ENCODE results near the gene VIPR2. TPM values are rescaled to one million over a fixed set of nuclear protein-coding genes. Genes with fewer than 3 reads are reported as not detected.

Gene VIPR2
- total RNA-seq, 4 donors from 2014 or later = 0.32 to 0.34 (median 0.32) TPM; not detected in 1

GRCh38 chr7:159159731-159160130 is 15.1 kb upstream of the VIPR2 start:
- 78 to 80% methylated on average over 6 of the region's 6 CpGs for WGBS, 2 donors
- DNase-seq (ENCODE audit: low spot score in 2 of 2) = no peak
- H3K4me3 ChIP-seq (ENCODE audit: low read depth, poor library complexity, severe bottlenecking) = no peak overlapping the region
- intact Hi-C loops (cut with DNase I; ENCODE audit: low total_unique reads) = no loop called here
- TF ChIP-seq, protein P1, sequence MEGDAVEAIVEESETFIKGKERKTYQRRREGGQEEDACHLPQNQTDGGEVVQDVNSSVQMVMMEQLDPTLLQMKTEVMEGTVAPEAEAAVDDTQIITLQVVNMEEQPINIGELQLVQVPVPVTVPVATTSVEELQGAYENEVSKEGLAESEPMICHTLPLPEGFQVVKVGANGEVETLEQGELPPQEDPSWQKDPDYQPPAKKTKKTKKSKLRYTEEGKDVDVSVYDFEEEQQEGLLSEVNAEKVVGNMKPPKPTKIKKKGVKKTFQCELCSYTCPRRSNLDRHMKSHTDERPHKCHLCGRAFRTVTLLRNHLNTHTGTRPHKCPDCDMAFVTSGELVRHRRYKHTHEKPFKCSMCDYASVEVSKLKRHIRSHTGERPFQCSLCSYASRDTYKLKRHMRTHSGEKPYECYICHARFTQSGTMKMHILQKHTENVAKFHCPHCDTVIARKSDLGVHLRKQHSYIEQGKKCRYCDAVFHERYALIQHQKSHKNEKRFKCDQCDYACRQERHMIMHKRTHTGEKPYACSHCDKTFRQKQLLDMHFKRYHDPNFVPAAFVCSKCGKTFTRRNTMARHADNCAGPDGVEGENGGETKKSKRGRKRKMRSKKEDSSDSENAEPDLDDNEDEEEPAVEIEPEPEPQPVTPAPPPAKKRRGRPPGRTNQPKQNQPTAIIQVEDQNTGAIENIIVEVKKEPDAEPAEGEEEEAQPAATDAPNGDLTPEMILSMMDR (IDR thresholded peaks at IDR 0.05) = no peak
- TF ChIP-seq POLR2A (IDR thresholded peaks at IDR 0.05) = no peak

DNA sequence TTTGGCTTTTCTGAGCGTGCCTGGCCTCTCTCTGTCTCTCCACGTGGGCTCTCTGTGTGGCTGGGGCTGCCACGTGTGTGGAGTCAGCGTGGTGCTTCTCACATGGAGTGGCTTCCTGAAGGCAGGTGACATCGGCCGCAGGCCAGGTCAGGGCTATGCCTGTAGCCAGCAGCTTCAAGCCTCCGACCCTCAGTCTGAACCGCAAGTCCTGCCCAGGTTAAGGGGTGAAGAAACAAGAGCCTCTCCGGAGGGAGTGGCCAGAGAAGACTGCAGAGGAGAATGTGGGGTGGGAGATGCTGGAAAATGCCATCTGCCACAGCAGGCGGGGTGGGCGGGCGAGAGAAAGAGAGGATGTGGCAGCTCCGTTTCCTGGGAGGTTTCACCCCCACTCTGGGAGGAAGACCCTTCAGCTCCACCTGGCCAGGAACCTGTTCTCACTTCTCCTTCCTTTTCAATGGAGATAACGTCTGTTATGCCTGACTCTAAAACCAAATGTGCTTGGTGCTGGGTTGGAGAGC is 14.3 kb upstream of the VIPR2 start:
- H3K4me3 ChIP-seq (ENCODE audit: low read depth, poor library complexity, severe bottlenecking) = no peak overlapping the region
- DNase-seq (ENCODE audit: low spot score in 2 of 2) = no peak
- 68 to 71% methylated on average over 13 to 14 of the region's 14 CpGs for WGBS, 2 donors
- TF ChIP-seq, protein P1 (IDR thresholded peaks at IDR 0.05) = no peak
- no peak for TF ChIP-seq POLR2A (IDR thresholded peaks at IDR 0.05)
- intact Hi-C loops (cut with DNase I; ENCODE audit: low total_unique reads) = no loop called here

DNA sequence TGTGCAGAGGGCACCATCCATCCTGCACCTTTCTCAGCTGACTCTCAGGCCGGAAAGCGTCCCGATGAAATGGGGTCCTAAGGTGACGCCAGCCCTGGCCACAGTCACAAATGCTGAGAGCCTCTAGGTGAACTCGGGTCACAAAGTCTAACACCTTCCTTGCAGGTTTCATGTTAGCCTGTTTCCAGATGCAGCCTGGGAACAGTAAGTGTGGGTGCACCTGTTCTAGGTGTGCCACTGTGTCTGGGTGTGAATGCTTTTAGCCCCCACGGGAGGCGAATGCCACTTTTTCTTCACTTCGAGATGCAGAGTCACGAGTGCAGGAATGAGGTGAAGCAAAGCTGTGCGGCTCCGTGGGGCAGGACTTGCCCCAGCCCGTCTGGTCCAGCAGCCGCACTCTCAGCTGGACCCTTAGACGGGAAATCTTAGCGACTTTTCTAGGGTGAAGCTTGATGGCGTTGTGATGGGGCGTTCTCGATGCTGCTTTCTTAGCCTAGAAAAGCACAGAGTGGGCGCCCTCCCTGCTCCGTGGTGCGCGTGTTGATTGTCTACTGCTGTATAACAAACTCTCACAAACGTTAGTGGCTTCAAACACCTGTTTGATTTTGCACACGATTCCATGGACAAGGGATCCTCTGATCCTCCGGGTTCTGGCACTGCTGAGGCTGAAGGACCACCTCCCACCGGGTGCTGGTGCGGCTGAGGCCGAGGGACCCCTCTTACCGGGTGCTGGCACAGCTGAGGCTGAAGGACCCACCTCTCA is 13.6 kb upstream of the VIPR2 start:
- TF ChIP-seq POLR2A (IDR thresholded peaks at IDR 0.05) = no peak
- WGBS, 2 donors = 88 to 91% methylated on average over 29 of the region's 29 CpGs
- intact Hi-C loops (cut with DNase I; ENCODE audit: low total_unique reads) = no loop called here
- DNase-seq (ENCODE audit: low spot score in 2 of 2) = no peak
- H3K4me3 ChIP-seq (ENCODE audit: low read depth, poor library complexity, severe bottlenecking) = no peak overlapping the region

DNA sequence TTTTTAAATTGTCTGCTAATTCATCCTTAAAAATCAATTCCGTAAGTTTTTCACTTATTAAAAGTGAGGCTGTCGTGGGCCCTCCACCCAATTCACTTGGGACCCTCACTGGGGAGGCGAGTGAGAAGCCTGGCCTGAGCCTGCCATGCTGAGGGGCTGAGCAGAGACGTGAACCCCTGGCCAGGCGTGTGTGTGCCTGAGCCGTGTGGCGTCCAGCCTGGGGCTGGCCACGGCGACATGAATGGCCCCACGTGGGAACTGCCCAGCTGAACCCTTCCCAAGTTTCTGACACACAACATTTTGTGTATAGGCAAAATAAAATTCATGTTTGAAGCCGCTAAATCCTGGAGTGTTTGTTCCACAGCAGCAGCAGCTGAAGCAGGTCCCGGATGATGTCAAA is 13.0 kb upstream of the VIPR2 start:
- WGBS, 2 donors = 91 to 92% methylated on average over 12 of the region's 12 CpGs
- no peak for DNase-seq (ENCODE audit: low spot score in 2 of 2)
- TF ChIP-seq, protein P1 (IDR thresholded peaks at IDR 0.05) = no peak
- TF ChIP-seq POLR2A (IDR thresholded peaks at IDR 0.05) = no peak
- intact Hi-C loops (cut with DNase I; ENCODE audit: low total_unique reads) = no loop called here
- no peak overlapping the region for H3K4me3 ChIP-seq (ENCODE audit: low read depth, poor library complexity, severe bottlenecking)

DNA sequence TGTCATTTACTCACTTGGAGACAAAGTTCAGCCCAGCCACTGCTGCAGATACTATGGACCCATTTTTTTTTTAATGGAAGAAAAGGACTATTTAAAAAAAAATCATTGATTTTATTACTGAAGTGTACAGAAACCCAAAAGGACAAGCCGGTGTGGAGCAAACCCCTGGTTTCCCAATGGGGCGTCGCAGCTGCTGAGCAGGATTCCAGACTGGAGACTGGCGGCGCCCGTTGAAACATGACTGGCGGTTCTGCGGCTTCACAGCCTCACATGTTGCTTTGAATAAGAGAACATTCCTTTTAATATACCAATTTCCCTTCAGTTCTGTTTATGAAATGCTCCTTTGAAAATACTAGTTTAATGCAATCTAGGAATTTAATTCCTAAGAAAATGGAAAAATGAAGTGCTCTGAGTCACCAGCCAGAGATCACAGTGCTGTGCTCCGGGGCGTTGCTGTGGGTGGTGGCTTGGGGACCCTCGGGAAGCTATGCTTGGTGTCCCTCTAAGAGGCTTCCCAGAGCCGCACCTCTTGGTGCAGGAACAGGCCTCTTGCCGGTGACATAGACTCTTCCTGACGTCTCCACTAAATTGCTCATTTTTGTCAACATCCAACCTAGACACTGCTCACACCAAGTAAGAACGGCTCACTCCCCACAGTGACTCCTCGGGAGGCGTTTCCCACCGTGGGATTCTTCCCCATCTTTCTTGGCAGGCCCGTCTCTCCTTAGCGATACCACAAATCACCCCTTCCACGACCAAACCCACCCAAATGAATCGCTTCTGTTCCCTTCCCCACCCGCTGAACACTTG is 12.0 kb upstream of the VIPR2 start:
- intact Hi-C loops (cut with DNase I; ENCODE audit: low total_unique reads) = no loop called here
- no peak overlapping the region for H3K4me3 ChIP-seq (ENCODE audit: low read depth, poor library complexity, severe bottlenecking)
- no peak for TF ChIP-seq POLR2A (IDR thresholded peaks at IDR 0.05)
- TF ChIP-seq, protein P1 (IDR thresholded peaks at IDR 0.05) = no peak
- no peak for DNase-seq (ENCODE audit: low spot score in 2 of 2)
- 72 to 77% methylated on average over 23 of the region's 23 CpGs for WGBS, 2 donors

DNA sequence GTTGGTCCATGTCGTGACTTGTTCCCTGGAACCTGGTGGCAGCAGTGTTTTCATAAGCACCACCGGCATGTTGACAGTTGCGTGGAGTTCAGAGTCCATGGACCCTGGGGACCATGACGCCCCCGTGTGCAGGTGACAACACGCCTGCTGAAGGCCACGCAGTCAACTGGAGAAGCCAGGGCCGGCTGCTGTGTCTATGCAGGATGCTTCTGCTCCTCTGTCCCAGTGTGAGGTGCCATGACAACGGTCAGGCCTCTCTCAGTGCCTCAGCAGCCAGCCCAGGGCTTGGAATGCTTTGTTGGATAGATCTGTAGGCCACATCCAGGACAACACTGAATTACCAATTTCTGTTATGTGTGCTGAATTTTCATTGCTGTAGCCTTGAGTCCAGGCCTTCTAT is 10.7 kb upstream of the VIPR2 start:
- WGBS, 2 donors = 78 to 94% methylated on average over 5 to 8 of the region's 9 CpGs
- DNase-seq (ENCODE audit: low spot score in 2 of 2) = no peak
- intact Hi-C loops (cut with DNase I; ENCODE audit: low total_unique reads) = no loop called here
- TF ChIP-seq, protein P1 (IDR thresholded peaks at IDR 0.05) = no peak
- TF ChIP-seq POLR2A (IDR thresholded peaks at IDR 0.05) = no peak
- H3K4me3 ChIP-seq (ENCODE audit: low read depth, poor library complexity, severe bottlenecking) = no peak overlapping the region
